Stimulated activated effector memory CD8-positive, alpha-beta T cell treated with anti-CD3 and anti-CD28 coated beads, Interleukin-12 subunit alpha, Interleukin-12 subunit beta, amount 100 ng/mL, for 72 hours (primary cell): ENCODE data around the gene FBXL17.
A peak's percentile ranks its signal among the peaks of the same experiment; 100 is the strongest.
"Not testable (repeated sequence)": the region's sequence is repeated elsewhere in the genome, so short reads cannot be mapped to it uniquely, and the experiment has no call there.

Experiments used
- ATAC-seq: fragments of 150-1000 bp; cut with Tn5 transposase; 2 replicates; pipeline ENCODE4 v1.10.0; 2021
- DNase-seq, 2 donors: peaks; one replicate each; pipeline ENCODE4 v3.0.0; 2021 to 2022; ENCODE audit warnings: low spot score in 2 of 2
- H3K27ac Mint-ChIP-seq: one replicate; pipeline ENCODE4 v1.8.0; 2022; ENCODE audit warnings: mild to moderate bottlenecking, mixed read lengths
- H3K36me3 Mint-ChIP-seq: one replicate; pipeline ENCODE4 v1.8.0; 2022; ENCODE audit warnings: mild to moderate bottlenecking, mixed read lengths
- H3K4me1 Mint-ChIP-seq: one replicate; pipeline ENCODE4 v1.8.0; 2022; ENCODE audit warnings: mixed read lengths
- H3K4me3 Mint-ChIP-seq: one replicate; pipeline ENCODE4 v1.8.0; 2022; ENCODE audit warnings: mild to moderate bottlenecking, mixed read lengths
- H3K9me3 Mint-ChIP-seq: one replicate; pipeline ENCODE4 v1.8.0; 2022; ENCODE audit warnings: mixed read lengths

Gene FBXL17

DNA sequence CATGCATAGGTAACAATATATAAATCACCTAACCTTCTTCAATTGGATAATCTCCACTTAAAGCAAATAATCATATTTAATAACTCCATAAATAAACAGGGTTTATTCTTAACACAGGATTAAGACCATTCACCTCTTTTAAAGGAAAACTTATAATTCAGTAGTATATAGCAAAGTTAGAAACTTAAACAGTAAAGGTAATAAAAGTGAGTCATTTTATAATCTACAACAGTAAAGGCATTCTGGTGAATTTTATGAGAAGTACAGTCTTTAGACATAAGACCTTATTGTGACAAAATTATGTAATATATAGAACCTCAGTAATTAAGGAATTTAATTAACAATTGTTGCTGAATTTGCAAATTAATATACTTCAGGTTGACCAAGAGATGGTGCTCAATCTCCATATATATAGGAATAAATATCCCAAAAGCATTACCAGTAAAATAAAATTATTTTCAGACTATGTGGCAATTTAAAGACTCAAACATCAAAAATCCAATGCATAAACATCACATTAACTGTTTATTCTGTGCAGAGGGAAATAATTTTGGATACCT is 84.8 kb downstream of the FBXL17 start:
- H3K9me3 Mint-ChIP-seq = no peaks in the 10 kb centered on the region
- H3K27ac Mint-ChIP-seq = no peak overlapping the region
- no peak overlapping the region for H3K4me3 Mint-ChIP-seq
- ATAC-seq = no peak
- DNase-seq = no peak
- peaks cover 11% of the 10 kb centered on the region for H3K4me1 Mint-ChIP-seq
- H3K36me3 Mint-ChIP-seq = no peaks in the 10 kb centered on the region

DNA sequence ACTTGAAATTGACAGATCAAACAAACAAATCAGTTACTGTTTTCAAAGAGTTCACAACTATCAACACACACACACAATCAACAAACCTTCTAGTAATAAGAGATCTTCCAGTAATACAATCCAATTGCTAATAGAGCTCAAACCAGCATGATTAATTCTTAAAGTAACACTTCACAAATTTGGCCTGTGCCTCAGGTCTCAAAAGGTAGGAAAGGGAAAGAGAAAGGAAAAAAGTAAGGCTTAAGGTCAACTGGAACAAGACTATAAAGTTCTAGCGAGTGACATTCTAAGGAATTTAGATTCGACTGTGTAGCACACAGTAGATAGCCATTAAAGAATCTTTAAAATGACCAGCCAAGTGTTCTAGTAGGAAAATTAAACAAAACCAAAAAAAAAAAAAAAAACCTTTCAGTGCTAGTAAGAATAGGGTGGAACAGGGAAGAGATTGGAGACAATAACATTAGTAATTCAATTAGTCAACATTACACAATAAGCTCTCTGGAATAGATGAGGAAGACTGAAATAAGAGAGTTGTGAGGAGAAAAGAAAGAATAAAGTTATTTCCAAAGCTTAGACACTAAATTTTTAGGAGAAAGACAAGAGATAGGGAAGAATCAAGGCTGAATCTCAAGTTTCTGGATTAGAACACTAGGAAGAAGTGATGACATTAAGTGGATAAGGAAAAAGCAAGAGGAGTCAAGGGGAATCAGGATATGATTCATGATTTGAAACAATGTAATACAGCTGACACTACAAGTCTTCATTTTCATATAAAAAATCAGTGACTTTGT is 86.1 kb downstream of the FBXL17 start:
- Mint-ChIP-seq H3K36me3 (no peaks in the 10 kb centered on the region), H3K9me3 (no peaks in the 10 kb centered on the region), H3K27ac (no peak overlapping the region), H3K4me1 (peaks cover 11% of the 10 kb centered on the region), H3K4me3 (no peak overlapping the region)
- no peak for ATAC-seq
- DNase-seq = no peak

DNA sequence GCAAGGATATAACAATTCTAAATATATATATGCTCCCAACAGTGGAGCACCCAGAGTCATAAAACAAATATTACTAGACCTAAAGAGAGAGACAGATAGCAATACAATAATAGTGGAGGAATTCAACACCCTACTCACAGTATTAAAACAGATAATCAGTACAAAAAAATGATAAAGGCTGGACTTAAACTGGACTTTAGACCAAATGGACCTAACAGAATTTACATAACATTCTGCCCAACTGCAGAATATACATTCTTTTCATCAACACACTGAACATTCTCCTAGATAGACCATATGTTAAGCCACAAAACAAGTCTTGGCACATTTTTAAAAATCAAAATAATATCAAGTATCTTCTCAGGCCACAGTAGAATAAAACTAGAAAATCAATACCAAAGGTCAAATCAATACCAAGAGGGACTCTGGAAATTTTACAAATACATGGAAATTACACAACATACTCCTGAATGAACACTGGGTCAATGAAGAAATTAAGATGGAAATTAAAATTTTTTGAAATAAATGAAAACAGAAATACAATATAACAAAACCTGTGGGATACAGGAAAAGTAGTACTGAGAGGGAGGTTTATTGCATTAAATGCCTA is 100.8 kb downstream of the FBXL17 start:
- Mint-ChIP-seq H3K36me3 (no peaks in the 10 kb centered on the region), H3K4me1 (peaks cover 29% of the 10 kb centered on the region), H3K27ac (no peak overlapping the region), H3K4me3 (no peak overlapping the region), H3K9me3 (peaks cover 16% of the 10 kb centered on the region)
- no peak for DNase-seq
- no peak for ATAC-seq

DNA sequence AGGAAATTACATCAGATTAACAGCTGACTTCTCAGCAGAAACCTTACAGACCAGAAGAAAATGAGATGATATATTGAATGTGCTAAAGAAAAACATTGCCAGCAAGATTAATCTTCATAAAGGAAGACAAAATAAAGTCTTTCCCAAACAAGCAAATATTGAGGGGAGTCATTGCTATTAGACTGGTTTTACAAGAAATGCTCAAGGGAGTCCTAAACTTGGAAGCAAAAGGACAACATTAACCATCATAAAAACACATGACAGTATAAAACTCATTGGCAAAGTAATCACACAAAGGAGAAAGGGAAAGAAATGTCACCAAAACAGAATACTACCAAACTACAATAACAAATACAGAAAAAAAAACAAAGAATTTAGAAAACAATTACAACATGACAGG is 101.7 kb downstream of the FBXL17 start:
- no peak overlapping the region for H3K27ac Mint-ChIP-seq
- H3K4me1 Mint-ChIP-seq = peaks cover 29% of the 10 kb centered on the region
- peaks cover 16% of the 10 kb centered on the region for H3K9me3 Mint-ChIP-seq
- ATAC-seq (no peak), DNase-seq (no peak)
- H3K36me3 Mint-ChIP-seq = no peaks in the 10 kb centered on the region
- H3K4me3 Mint-ChIP-seq = no peak overlapping the region

- H3K9me3 Mint-ChIP-seq = peaks cover 15% of the 10 kb centered on the region
- DNase-seq (no peak), ATAC-seq (peak; percentile 13)
- no peak overlapping the region for H3K4me3 Mint-ChIP-seq
- H3K4me1 Mint-ChIP-seq = peaks cover 29% of the 10 kb centered on the region
- H3K27ac Mint-ChIP-seq = no peak overlapping the region
- no peaks in the 10 kb centered on the region for H3K36me3 Mint-ChIP-seq
Measured at GRCh38 chr5:108278285-108279240, 103.3 kb downstream of the FBXL17 start.

GRCh38 chr5:108276187-108277050 is 105.5 kb downstream of the FBXL17 start:
- DNase-seq = no peak
- Mint-ChIP-seq H3K36me3 (peaks cover 5% of the 10 kb centered on the region), H3K4me1 (peaks cover 26% of the 10 kb centered on the region), H3K4me3 (no peak overlapping the region), H3K9me3 (peaks cover 2% of the 10 kb centered on the region), H3K27ac (no peak overlapping the region)
- ATAC-seq = no peak

GRCh38 chr5:108274080-108274479 is 107.8 kb downstream of the FBXL17 start:
- not testable (repeated sequence) for ATAC-seq, DNase-seq, H3K27ac Mint-ChIP-seq, H3K9me3 Mint-ChIP-seq, H3K4me3 Mint-ChIP-seq, H3K36me3 Mint-ChIP-seq
- peaks cover 11% of the 10 kb centered on the region for H3K4me1 Mint-ChIP-seq

- DNase-seq = no peak
- no peak overlapping the region for H3K27ac Mint-ChIP-seq
- ATAC-seq = no peak
- H3K4me1 Mint-ChIP-seq = peaks cover 6% of the 10 kb centered on the region
- no peaks in the 10 kb centered on the region for H3K9me3 Mint-ChIP-seq
- H3K36me3 Mint-ChIP-seq = peaks cover 5% of the 10 kb centered on the region
- no peak overlapping the region for H3K4me3 Mint-ChIP-seq
Measured at GRCh38 chr5:108271127-108271526, 110.8 kb downstream of the FBXL17 start.

- ATAC-seq (no peak), DNase-seq (no peak)
- Mint-ChIP-seq H3K4me1 (peaks cover 6% of the 10 kb centered on the region), H3K36me3 (no peaks in the 10 kb centered on the region), H3K27ac (no peak overlapping the region), H3K4me3 (no peak overlapping the region), H3K9me3 (no peaks in the 10 kb centered on the region)
Measured at GRCh38 chr5:108266242-108266641, 115.7 kb downstream of the FBXL17 start.

DNA sequence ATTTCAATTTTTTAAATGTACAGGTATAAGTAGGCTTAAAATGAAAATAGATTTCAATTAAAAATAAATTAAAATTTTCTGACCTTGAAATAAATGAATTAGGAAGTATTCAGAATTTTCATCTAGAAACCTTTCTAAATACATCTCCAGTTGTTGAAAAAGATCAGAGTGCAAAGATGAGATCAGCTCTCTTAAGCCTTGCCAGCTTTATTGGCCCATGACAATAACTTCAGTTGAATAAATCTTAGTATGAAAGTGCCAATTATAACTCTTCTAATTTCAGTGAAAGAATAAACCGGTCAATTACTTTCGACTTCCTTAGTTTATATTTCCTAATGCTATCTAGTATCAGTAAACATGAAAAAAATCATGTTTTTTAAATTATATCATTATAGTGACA is 117.4 kb downstream of the FBXL17 start:
- H3K4me1 Mint-ChIP-seq = peaks cover 6% of the 10 kb centered on the region
- no peak overlapping the region for H3K27ac Mint-ChIP-seq
- no peak for DNase-seq
- ATAC-seq = no peak
- H3K36me3 Mint-ChIP-seq = no peaks in the 10 kb centered on the region
- no peak overlapping the region for H3K4me3 Mint-ChIP-seq
- no peaks in the 10 kb centered on the region for H3K9me3 Mint-ChIP-seq

DNA sequence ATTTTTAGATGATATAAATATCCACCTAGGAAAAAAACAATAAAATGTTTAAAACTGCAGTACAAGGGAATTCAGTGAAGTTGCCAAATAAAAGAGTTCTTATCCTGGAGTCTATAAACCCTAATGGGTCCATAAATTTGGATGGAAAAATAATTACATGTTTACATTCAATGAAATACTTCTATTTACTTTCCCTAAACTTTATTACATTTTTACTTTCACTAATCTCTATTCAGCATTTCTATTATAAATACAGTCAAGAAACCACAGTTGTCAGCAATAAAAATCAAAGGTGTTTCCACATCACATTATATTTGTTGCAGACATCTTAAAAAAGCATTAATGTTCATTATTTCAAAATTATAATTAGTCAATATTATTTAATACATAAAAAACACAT is 118.6 kb downstream of the FBXL17 start:
- H3K9me3 Mint-ChIP-seq = no peaks in the 10 kb centered on the region
- H3K27ac Mint-ChIP-seq = no peak overlapping the region
- DNase-seq (no peak), ATAC-seq (no peak)
- H3K4me1 Mint-ChIP-seq = peaks cover 6% of the 10 kb centered on the region
- H3K4me3 Mint-ChIP-seq = no peak overlapping the region
- no peaks in the 10 kb centered on the region for H3K36me3 Mint-ChIP-seq

- Mint-ChIP-seq H3K27ac (no peak overlapping the region), H3K36me3 (no peaks in the 10 kb centered on the region), H3K4me3 (no peak overlapping the region), H3K9me3 (no peaks in the 10 kb centered on the region), H3K4me1 (no peaks in the 10 kb centered on the region)
- DNase-seq (no peak), ATAC-seq (no peak)
Measured at GRCh38 chr5:108260858-108261170, 121.1 kb downstream of the FBXL17 start.

DNA sequence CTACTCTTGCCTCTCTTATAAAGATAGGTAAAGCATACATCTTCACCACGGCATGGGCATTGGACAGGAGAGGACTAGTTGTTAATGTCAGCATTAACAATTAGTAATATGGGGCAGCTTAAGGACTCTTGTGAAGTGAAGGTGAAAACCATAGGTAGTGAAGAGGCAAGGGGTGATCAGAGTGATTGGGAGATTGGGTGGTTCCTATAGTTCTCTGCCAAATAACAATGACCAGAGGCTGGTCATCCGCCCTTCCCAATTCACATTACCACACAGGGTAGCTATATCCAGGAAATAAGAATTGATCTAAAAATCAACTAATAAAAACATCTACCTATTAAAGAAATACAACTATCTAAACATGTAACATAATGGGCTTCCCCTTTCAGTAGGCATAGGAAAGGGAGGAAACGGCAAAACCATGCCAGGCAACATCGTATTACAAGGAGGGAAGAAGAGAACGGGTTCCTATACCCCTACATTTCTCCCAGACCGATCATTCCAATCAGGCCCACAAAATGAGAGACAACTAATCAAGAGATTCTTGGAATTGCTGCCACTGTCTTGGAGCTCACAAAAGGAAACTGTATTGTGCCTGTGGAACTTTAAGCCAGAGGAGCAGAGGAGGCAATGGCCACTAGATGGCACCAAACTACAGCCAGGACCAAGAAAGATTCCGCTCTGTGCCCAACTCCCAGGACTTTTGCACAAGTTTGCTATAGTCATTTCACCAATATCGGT is 121.6 kb downstream of the FBXL17 start:
- Mint-ChIP-seq H3K4me3 (no peak overlapping the region), H3K4me1 (no peaks in the 10 kb centered on the region), H3K27ac (no peak overlapping the region), H3K9me3 (no peaks in the 10 kb centered on the region), H3K36me3 (no peaks in the 10 kb centered on the region)
- DNase-seq (peak; percentile 33 to 71), ATAC-seq (peak; percentile 91)

DNA sequence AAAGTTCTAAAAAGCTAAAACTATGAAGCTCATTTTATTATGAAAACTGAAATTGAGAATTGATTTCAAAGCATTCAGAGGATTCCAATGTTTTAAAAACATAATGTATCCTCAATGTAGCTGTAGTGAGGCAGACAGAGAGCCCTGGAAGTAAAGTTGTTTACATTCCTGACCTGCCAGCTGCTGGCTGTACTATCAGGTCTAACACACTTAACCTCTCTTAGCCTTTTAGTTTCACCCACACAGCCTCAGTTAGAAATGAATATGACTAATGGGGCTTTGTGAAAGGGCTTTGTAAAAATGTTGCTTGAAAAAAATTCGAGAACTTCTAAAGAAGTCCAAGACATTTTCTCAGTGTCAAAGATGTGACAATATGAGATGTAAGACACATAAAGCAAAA is 122.6 kb downstream of the FBXL17 start:
- Mint-ChIP-seq H3K4me1 (no peaks in the 10 kb centered on the region), H3K9me3 (no peaks in the 10 kb centered on the region), H3K4me3 (no peak overlapping the region), H3K27ac (no peak overlapping the region), H3K36me3 (no peaks in the 10 kb centered on the region)
- ATAC-seq = peak; percentile 32
- no peak for DNase-seq
